Measurements from ENCODE around the gene GPR160. TPM values are rescaled to one million over a fixed set of nuclear protein-coding genes. Genes with fewer than 3 reads are reported as not detected.

GPR160 gene
- total RNA-seq, 1 experiment from 2014 or later = 16.1 TPM

DNA sequence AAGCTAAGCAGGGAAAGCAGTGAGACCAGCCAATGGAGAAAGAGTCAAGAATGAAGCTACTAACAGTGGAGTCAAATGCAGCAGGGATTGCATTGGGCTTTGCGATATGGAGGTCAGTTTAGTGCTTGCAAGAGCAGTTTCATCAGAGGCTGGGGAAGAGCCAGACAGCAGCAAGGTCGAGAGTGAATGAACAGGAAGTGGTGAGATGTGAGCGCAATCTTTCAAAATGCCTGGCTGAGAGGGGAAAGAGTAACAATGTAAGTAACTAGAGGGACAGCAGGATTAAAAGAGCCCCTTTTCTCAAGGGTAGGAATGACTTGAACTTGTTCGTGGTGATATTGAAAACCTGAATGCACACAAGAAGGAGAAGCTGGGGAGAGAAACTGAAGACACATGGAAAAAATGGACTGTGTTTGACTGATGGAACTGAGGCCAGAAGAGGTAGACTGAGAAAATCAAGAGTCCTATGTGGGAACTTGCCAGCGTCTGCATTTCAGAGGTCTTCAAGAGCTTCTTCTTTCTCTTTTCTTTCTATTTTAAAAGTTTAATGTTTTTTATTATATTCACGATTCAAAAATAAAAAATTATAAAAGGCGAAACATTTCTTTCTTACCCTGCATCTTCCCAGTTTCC is 30.6 kb upstream of the GPR160 start:
- no peaks in the 10 kb centered on the region for H3K4me1 Mint-ChIP-seq (ENCODE audit: low read depth, unreplicated experiment)
- DNase-seq = no peak
- Histone ChIP-seq H3K36me3 (ENCODE audit: control insufficient read depth, insufficient read depth, low read length) (no peaks in the 10 kb centered on the region), H3K4me1 (no peaks in the 10 kb centered on the region), H3K27me3 (replicated peaks; ENCODE audit: control insufficient read depth, insufficient read depth, low read length) (no peaks in the 10 kb centered on the region), H3K4me3 (ENCODE audit: low read depth, low read length) (no peak overlapping the region), H3K9me3 (no peaks in the 10 kb centered on the region)
- H3K9me3 Mint-ChIP-seq (ENCODE audit: unreplicated experiment) = no peaks in the 10 kb centered on the region
- ChIA-PET CTCF (no interaction called here), POLR2A (no interaction called here)
- H3K27ac Mint-ChIP-seq (ENCODE audit: unreplicated experiment) = no peak overlapping the region
- H3K4me3 Mint-ChIP-seq (ENCODE audit: unreplicated experiment) = no peak overlapping the region
- intact Hi-C loops (cut with micrococcal nuclease; ENCODE audit: unreplicated experiment) = no loop called here
- H3K27me3 Mint-ChIP-seq (ENCODE audit: insufficient read depth, unreplicated experiment) = peaks cover 2% of the 10 kb centered on the region
- BruUV-seq (replicated peaks) = no TSS peak
- TF ChIP-seq, protein P1, sequence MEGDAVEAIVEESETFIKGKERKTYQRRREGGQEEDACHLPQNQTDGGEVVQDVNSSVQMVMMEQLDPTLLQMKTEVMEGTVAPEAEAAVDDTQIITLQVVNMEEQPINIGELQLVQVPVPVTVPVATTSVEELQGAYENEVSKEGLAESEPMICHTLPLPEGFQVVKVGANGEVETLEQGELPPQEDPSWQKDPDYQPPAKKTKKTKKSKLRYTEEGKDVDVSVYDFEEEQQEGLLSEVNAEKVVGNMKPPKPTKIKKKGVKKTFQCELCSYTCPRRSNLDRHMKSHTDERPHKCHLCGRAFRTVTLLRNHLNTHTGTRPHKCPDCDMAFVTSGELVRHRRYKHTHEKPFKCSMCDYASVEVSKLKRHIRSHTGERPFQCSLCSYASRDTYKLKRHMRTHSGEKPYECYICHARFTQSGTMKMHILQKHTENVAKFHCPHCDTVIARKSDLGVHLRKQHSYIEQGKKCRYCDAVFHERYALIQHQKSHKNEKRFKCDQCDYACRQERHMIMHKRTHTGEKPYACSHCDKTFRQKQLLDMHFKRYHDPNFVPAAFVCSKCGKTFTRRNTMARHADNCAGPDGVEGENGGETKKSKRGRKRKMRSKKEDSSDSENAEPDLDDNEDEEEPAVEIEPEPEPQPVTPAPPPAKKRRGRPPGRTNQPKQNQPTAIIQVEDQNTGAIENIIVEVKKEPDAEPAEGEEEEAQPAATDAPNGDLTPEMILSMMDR (IDR thresholded peaks at IDR 0.05; ENCODE audit: insufficient read depth in 1 of 2, low read depth in 1 of 2, low read length in 1 of 2, severe bottlenecking in 1 of 2, unreplicated experiment in 1 of 2) = no peak
- no peaks in the 10 kb centered on the region for H3K36me3 Mint-ChIP-seq (ENCODE audit: insufficient read depth, unreplicated experiment)

DNA sequence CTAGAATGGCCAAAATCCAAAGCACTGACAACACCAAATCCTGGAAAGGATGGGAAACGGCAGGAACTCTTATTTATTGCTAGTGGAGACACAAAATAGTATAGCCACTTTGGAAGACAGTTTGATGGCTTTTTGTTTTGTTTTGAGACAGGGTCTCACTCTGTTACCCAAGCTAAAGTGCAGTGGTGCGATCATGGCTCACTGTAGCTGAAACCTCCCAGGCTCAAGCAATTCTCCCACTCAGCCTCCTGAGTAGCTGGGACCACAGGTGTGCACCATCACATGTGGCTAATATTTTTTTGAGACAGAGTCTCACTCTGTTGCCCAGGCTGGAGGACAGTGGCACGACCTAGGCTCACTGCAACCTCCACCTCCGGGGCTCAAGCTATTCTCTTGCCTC is 27.3 kb upstream of the GPR160 start:
- POLR2A ChIA-PET = no interaction called here

DNA sequence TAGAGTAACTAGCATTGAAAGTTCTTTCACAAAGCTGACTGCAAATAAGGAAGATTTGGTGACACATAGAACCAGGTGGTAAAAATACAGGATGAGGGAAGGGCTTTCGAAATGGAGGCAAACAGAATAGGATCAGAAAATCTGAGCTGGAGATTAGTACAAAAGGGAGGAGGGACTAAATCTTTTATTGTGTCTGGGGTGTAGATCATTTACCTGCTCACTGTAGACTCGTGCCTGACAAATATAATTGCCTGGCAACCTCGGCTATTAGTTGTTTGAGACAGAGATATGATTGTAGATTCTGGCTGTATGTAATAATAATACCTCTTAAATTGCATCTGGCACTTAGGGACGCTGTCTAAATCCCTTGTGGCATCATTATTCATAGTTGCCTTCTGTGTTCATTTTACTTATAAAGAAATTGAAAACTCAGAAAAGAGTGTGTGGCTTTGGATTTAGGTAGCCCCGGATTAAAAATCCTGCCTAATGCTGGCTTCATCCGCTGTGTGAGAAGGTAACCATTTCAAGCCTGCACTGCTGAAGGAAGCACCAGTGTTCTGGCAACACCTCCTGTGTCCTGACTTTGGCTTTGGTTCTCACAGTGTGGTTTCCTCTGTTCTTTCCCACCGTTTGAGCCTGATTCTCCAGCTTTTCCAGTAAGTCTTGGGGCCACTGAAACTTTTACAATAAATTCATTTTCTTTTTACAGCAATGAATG is 25.0 kb upstream of the GPR160 start:
- Mint-ChIP-seq H3K27me3 (ENCODE audit: insufficient read depth, unreplicated experiment) (no peaks in the 10 kb centered on the region), H3K9me3 (ENCODE audit: unreplicated experiment) (no peaks in the 10 kb centered on the region), H3K36me3 (ENCODE audit: insufficient read depth, unreplicated experiment) (no peaks in the 10 kb centered on the region), H3K4me1 (ENCODE audit: low read depth, unreplicated experiment) (peaks cover 11% of the 10 kb centered on the region), H3K4me3 (ENCODE audit: unreplicated experiment) (no peak overlapping the region), H3K27ac (ENCODE audit: unreplicated experiment) (no peak overlapping the region)
- peak in 1 of 2 experiments; percentile 41 for DNase-seq
- ChIA-PET CTCF (no interaction called here), POLR2A (no interaction called here)
- H3K4me1 ChIP-seq = no peaks in the 10 kb centered on the region; the same call in 1 of the 2 replicates
- no peaks in the 10 kb centered on the region for H3K9me3 ChIP-seq
- no TSS peak for BruUV-seq (replicated peaks)
- intact Hi-C loops (cut with micrococcal nuclease; ENCODE audit: unreplicated experiment) = no loop called here
- no peak overlapping the region for H3K4me3 ChIP-seq (ENCODE audit: low read depth, low read length)
- no peaks in the 10 kb centered on the region for H3K36me3 ChIP-seq (ENCODE audit: control insufficient read depth, insufficient read depth, low read length)
- H3K27me3 ChIP-seq (replicated peaks; ENCODE audit: control insufficient read depth, insufficient read depth, low read length) = no peaks in the 10 kb centered on the region
- TF ChIP-seq, protein P1 (IDR thresholded peaks at IDR 0.05; ENCODE audit: insufficient read depth in 1 of 2, low read depth in 1 of 2, low read length in 1 of 2, severe bottlenecking in 1 of 2, unreplicated experiment in 1 of 2) = no peak

More for the DNA sequence above, 27.3 kb upstream of the GPR160 start:
- H3K4me3 Mint-ChIP-seq (ENCODE audit: unreplicated experiment) = no peak overlapping the region
- H3K9me3 Mint-ChIP-seq (ENCODE audit: unreplicated experiment) = no peaks in the 10 kb centered on the region
- no peaks in the 10 kb centered on the region for H3K27me3 ChIP-seq (replicated peaks; ENCODE audit: control insufficient read depth, insufficient read depth, low read length)
- intact Hi-C loops (cut with micrococcal nuclease; ENCODE audit: unreplicated experiment) = no loop called here
- BruUV-seq (replicated peaks) = no TSS peak
- no peaks in the 10 kb centered on the region for H3K9me3 ChIP-seq
- CTCF ChIA-PET = no interaction called here
- TF ChIP-seq, protein P1 (IDR thresholded peaks at IDR 0.05; ENCODE audit: insufficient read depth in 1 of 2, low read depth in 1 of 2, low read length in 1 of 2, severe bottlenecking in 1 of 2, unreplicated experiment in 1 of 2) = no peak
- H3K4me1 Mint-ChIP-seq (ENCODE audit: low read depth, unreplicated experiment) = no peaks in the 10 kb centered on the region
- no peaks in the 10 kb centered on the region for H3K4me1 ChIP-seq
- DNase-seq = no peak
- H3K36me3 Mint-ChIP-seq (ENCODE audit: insufficient read depth, unreplicated experiment) = no peaks in the 10 kb centered on the region
- H3K36me3 ChIP-seq (ENCODE audit: control insufficient read depth, insufficient read depth, low read length) = no peaks in the 10 kb centered on the region
- H3K27me3 Mint-ChIP-seq (ENCODE audit: insufficient read depth, unreplicated experiment) = peaks cover 2% of the 10 kb centered on the region
- no peak overlapping the region for H3K4me3 ChIP-seq (ENCODE audit: low read depth, low read length)
- H3K27ac Mint-ChIP-seq (ENCODE audit: unreplicated experiment) = no peak overlapping the region

Measured in Caco-2 (cell line).